Endothelial cell (in vitro differentiated cells): ENCODE data around the gene DPEP2NB. TPM values are rescaled to one million over a fixed set of nuclear protein-coding genes. Genes with fewer than 3 reads are reported as not detected.

Source experiments
- DNase-seq: peaks from one replicate; pipeline ENCODE4 v3.0.0; 2021; ENCODE audit warnings: low spot score
- H3K27ac Mint-ChIP-seq: one replicate; pipeline ENCODE4 v1.8.0; 2021; ENCODE audit warnings: mixed read lengths, inconsistent platforms; ENCODE audit not compliant: unreplicated experiment
- H3K27me3 Mint-ChIP-seq: one replicate; pipeline ENCODE4 v1.8.0; 2021; ENCODE audit warnings: mild to moderate bottlenecking, moderate library complexity, mixed read lengths, inconsistent platforms; ENCODE audit not compliant: unreplicated experiment
- H3K36me3 Mint-ChIP-seq: one replicate; pipeline ENCODE4 v1.8.0; 2021; ENCODE audit warnings: mild to moderate bottlenecking, low read depth, mixed read lengths, inconsistent platforms; ENCODE audit not compliant: unreplicated experiment
- H3K4me1 Mint-ChIP-seq: one replicate; pipeline ENCODE4 v1.8.0; 2021; ENCODE audit warnings: mild to moderate bottlenecking, mixed read lengths, inconsistent platforms; ENCODE audit not compliant: unreplicated experiment
- H3K4me3 Mint-ChIP-seq: one replicate; pipeline ENCODE4 v1.8.0; 2021; ENCODE audit warnings: mild to moderate bottlenecking, mixed read lengths, inconsistent platforms; ENCODE audit not compliant: unreplicated experiment
- H3K9me3 Mint-ChIP-seq: one replicate; pipeline ENCODE4 v1.8.0; 2021; ENCODE audit warnings: mixed read lengths, inconsistent platforms; ENCODE audit not compliant: unreplicated experiment
- total RNA-seq: library from RNA; stranded (reverse); fragmentation: NEBNext Ultra II Directional; extraction: Animal tissue kit (Norgen Biotek cat#: 25700); gene quantifications from one replicate; pipeline ENCODE4 v1.2.1, GENCODE V29; 2021; ENCODE audit not compliant: unreplicated experiment
- TF ChIP-seq, protein P1 (sequence below): fragments of 200-600 bp; sonication (generic); IDR thresholded peaks from one replicate; pipeline ENCODE4 v1.5.0; 2021; ENCODE audit warnings: antibody characterized with exemption; ENCODE audit not compliant: unreplicated experiment

Gene DPEP2NB
- total RNA-seq, 1 donor from 2014 or later, result not detected

DNA sequence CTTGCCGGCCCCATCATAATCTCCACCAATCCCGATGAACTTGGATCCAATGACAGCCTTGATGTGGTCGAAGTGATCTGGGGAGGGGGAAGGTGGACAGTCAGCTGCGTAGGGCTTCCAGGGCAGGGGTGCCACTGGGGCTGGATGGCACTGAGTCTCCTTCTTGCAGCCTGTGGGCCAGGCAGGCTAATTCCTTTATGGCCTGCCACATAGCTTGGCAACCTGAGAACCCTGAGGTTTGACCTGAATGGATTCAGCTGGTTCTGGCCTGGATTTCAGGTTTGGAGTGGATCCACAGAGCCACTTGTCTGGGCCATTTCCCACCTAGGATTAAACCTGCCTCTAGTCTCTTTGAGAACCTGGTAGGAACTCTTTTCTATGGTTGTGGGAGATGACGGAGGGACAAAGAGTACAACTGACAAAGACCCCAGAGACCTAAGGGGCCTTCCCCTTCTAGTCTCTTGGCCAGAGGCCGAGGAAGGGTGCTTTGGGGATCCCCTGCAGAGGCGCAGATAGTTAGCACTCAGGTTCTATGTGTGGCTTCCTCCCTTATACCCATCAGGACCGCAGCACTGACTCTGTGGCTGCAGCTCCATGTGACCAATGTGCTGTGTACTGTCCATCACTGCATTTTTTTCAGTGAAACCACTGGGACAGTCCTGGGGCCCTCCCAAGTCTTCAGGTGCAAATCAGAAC lies 26.2 kb downstream of the DPEP2NB start:
- Mint-ChIP-seq H3K36me3 (peaks cover 5% of the 10 kb centered on the region), H3K4me3 (no peak overlapping the region), H3K9me3 (no peaks in the 10 kb centered on the region), H3K27ac (no peak overlapping the region), H3K4me1 (peaks cover 16% of the 10 kb centered on the region), H3K27me3 (peaks cover 8% of the 10 kb centered on the region)
- TF ChIP-seq, protein P1, sequence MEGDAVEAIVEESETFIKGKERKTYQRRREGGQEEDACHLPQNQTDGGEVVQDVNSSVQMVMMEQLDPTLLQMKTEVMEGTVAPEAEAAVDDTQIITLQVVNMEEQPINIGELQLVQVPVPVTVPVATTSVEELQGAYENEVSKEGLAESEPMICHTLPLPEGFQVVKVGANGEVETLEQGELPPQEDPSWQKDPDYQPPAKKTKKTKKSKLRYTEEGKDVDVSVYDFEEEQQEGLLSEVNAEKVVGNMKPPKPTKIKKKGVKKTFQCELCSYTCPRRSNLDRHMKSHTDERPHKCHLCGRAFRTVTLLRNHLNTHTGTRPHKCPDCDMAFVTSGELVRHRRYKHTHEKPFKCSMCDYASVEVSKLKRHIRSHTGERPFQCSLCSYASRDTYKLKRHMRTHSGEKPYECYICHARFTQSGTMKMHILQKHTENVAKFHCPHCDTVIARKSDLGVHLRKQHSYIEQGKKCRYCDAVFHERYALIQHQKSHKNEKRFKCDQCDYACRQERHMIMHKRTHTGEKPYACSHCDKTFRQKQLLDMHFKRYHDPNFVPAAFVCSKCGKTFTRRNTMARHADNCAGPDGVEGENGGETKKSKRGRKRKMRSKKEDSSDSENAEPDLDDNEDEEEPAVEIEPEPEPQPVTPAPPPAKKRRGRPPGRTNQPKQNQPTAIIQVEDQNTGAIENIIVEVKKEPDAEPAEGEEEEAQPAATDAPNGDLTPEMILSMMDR, result no peak
- no peak for DNase-seq

DNA sequence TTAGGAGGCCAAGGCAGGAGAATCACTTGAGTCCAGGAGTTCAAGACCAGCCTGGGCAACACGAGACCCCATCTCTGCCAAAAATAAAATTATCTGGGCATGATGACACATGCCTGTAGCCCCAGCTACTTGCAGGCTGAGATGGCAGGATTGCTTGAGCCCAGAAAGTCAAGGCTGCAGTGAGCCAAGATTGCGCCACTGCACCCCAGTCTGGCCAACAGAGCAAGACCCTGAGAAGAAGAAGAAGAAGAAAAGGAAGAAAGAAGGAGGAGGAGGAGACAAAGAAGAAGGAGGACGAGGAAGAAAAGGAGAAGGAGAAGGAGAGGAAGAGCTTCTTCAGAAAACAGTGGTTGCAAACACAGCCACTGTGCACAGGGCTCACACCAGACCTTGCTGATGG lies 27.0 kb downstream of the DPEP2NB start:
- TF ChIP-seq, protein P1, result no peak
- Mint-ChIP-seq H3K4me1 (peaks cover 16% of the 10 kb centered on the region), H3K36me3 (peaks cover 5% of the 10 kb centered on the region), H3K27me3 (peaks cover 8% of the 10 kb centered on the region), H3K9me3 (no peaks in the 10 kb centered on the region), H3K4me3 (no peak overlapping the region), H3K27ac (no peak overlapping the region)
- no peak for DNase-seq

DNA sequence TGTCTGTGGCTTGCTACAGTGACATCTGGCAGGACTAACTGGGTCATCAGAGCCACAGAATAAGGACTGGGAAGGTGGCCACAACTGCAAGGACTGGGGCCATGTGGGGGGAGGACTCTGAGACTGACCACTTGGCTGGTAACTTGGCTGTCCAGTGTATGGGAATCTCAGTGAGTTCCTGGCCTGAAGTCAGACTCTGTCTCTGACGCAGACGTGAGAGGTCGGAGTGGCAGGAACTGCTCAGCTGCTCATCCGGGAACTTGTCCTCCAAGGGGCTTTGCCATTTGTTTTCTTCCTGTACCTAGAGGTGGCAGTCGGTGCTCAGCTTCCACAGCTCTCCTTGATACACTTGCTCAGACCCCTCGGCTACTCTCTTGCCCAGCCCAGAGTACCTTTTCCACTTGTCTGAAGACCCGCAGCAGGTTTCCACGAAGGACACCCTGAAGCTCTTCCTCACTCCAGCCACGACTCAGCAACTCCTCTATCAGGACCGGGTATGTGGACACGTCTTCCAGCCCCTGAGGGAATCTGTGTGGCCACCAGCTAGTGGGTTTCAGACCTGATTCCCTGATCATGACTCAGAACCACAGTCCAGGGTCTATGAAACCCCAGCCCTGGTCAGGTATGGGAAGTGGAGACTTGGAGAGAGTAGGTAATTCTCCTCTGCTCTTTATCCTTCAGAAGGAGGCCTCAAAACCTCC lies 28.1 kb downstream of the DPEP2NB start:
- Mint-ChIP-seq H3K27ac (peak overlapping the region; percentile 64), H3K4me1 (peaks cover 23% of the 10 kb centered on the region), H3K36me3 (peaks cover 5% of the 10 kb centered on the region), H3K27me3 (peaks cover 14% of the 10 kb centered on the region), H3K9me3 (no peaks in the 10 kb centered on the region), H3K4me3 (no peak overlapping the region)
- no peak for DNase-seq
- TF ChIP-seq, protein P1, result no peak

DNA sequence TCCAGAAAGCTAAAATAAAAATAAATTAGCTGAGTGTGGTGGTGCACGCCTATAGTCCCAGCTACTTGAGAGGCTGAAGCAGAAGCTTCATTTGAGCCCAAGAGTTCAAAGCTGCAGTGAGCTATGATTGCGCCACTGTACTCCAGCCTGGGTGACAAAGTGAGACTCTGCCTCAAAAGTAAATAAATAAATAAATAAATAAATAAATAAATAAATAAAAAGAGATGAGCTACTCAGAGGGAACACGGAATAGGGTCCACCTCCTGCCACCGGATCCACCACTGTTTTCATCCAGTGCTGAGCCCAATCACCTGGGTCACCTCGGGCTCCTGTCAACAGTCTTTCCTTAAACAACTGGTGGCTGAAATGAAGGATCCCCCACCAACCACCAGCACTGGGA lies 28.8 kb downstream of the DPEP2NB start:
- no peak for DNase-seq

More for the DNA sequence above, 28.8 kb downstream of the DPEP2NB start:
- Mint-ChIP-seq H3K27ac (no peak overlapping the region), H3K9me3 (no peaks in the 10 kb centered on the region), H3K27me3 (peaks cover 14% of the 10 kb centered on the region), H3K4me3 (no peak overlapping the region), H3K4me1 (peaks cover 23% of the 10 kb centered on the region), H3K36me3 (peaks cover 5% of the 10 kb centered on the region)
- TF ChIP-seq, protein P1, result no peak
